Hypothalamus (tissue), 51 donors: ENCODE data around the gene SHISA2.

ENCODE experiments used
- DNase-seq, 51 donors: peaks; one replicate each; lab custom pipeline; 2025; lab: John Stamatoyannopoulos, UW

The SHISA2 gene

DNA sequence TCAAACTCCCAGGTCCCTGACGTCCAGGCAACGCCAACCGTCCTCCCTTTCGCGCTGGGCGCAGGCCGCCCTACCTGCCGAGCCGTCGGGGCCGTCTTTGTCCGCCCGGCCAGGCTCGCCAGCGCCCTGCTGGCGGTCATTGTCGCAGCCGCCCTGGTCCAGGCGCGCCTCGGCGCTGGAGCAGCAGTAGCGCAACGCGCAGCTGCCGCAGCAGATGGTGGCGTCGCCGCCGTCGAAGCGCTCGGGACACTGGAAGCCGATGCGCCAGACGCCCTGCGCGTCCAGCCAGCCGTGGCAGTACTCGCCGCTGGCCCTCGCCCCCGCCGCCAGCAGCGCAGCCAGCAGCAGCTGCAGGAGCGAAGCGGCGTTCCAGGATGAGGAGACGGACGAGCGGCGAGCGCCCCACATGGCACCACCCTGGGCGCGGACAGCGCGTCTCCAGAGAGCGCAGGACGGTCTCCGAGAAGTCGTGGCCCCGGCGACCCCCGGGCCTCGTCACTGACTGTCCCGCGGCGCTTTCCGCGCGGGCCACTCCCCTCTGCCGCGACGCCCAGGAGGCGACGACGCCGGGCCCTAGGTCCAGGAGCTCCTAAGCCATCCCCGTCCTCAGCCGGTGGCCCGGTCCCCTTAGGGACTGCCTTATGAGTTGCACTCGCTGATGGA is 1.1 kb downstream of the SHISA2 start:
- peak in 24 of 51 donors; percentile 5 to 61 (median 38) for DNase-seq

DNA sequence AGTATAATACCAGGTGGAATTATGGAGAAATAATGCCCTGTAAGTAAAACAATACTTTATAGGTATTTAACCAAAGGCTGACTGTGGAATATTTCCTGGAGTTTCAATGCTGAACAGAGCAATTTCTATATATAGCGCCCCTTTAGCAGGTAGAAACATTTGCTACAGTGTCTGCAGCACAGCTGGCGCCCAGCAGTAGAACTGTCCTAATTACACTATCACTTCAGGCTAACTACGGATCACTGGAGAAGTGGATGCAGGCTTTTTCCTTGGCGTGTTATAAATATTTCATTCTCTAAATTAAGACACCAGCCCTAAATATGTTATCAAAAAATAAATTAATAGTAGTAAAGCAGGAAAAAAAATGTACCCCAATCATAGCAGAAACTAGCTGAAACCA is 3.1 kb downstream of the SHISA2 start:
- DNase-seq: no peak

DNA sequence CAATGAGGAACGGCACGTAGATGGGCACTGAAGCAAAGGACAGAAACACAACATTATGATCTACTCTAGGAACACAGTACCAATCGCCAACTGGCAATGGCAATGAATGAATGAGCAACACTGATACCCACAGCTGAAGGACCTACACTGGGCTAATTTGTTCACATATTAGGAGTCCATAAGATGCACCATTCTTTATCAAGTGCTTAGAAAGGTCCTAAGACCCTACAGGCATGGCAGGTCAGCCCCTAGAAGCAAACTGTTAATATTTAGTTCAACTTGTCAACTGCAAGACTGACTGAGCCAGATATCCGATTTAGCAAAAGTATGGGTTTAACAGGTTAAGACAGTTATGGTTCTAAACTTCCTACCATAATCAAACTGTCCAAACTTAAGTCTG is 4.8 kb downstream of the SHISA2 start:
- no peak for DNase-seq

DNA sequence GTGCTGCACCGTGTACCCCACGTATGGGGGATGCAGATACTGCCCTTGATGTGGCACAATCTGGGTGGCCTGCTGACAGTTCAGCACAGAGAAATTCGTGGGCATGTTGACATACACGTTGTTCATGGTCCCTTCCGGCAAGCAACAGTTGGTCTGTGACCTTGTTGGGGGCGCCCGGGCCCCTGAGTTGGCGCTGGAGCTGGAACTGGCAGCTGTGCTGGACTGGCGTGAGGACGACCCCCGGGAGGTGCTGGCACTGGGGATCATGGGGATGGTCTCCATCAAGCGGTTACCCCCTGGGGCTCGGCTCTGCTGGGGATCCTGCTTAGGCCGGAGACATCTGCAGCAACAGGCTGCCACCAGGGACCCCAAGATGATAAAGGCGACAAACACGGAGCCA is 5.2 kb downstream of the SHISA2 start:
- no peak for DNase-seq

DNA sequence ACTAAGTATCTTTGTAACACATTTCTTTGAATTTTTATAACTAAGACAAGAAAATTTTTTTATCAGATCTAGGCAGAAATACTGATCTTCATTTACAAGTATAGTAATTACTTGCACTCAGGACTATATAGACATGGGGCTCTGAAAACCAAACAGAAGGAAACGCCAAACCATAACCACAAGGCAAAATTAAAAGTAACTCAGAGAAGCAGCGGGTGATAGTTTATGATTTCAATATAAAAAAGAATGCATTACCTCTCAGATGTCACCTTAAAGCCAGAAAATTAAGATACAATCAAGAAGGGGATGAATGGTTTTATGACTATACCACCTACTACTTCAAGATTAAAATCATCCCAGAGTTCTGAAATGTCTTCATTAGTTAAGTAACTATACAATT is 6.7 kb downstream of the SHISA2 start:
- no peak for DNase-seq

DNA sequence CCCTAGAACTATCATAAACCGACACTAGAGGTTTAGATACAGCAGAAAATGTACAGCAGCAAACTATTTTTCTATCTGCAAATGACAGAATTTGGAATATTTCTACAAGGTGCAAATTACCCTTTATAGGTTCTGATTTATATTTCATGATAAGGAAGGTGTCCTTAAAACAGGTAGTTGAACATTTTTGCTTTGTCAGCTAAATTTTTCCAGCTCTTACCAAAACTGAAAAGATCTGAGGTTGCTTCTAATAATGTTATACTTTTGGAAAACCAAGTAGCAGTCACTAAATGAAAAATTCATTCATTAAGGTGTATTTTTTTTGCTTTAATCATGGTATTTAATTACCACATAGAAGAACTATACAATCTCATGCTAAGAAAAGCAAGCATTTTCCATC is 9.0 kb downstream of the SHISA2 start:
- no peak for DNase-seq

DNA sequence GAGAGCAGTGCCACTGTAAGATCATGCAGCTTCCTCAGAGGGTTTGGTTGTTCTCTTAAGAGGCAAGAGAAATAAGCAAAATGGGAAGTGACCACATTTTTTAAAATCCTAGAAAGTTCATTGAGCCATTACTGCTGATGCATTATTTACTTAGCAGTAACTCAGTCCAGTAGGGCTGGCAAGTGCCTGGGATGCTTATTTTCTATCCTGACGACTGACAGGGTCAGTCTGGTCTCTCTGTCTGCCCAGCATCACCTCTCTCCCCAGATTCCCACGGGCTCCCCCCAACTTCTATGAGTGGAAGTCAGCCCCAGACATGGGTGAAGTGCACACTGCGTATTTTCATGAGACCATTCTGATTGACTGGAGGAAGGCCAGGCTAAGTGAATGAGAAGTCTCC is 10.4 kb downstream of the SHISA2 start:
- DNase-seq: no peak

DNA sequence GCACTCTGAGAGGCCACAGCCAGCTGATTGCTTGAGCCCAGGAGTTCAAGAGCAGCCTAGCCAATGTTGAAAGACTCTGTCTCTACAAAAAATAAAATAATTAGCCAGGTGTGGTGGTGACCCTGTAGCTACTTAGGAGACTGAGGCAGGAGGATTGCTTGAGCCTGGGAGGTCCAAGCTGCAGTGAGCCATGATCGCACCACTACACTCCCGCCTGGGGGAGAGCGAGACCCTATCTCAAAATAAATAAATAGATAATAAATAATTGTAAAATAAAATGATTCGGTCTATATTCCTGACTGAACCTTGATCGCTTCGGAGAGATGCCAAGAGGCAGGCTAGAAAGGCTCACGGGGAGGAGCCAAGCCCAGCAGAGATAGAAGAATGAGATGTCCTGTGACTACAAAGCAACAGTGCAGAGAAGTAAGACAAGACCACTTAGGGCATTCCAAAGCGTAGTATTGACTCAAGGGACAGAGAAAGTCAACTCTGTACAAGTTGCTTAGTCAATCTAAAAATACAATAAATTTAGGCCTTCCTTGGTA is 12.8 kb downstream of the SHISA2 start:
- no peak for DNase-seq

DNA sequence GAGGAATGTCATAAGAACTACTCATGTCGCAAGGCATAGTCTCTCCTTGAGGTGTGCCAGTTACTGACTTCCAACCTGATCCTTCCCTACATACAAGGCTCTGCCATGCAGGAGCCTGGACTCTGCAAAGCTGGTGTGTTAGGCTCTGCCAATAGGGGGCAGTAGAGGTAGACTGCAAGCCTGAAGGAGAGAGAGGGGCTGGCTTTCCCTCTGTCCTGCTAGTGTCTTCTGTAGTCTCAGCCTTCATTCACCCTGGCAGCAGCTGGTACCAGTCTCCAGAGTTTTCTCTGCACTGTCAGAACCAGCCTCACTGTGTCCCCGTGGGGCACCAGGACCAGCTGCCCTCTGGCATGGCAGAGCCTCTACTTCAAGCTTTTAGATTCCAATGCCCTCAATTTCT is 14.5 kb downstream of the SHISA2 start:
- DNase-seq: peak in 29 of 51 donors; percentile 9 to 80 (median 55)

DNA sequence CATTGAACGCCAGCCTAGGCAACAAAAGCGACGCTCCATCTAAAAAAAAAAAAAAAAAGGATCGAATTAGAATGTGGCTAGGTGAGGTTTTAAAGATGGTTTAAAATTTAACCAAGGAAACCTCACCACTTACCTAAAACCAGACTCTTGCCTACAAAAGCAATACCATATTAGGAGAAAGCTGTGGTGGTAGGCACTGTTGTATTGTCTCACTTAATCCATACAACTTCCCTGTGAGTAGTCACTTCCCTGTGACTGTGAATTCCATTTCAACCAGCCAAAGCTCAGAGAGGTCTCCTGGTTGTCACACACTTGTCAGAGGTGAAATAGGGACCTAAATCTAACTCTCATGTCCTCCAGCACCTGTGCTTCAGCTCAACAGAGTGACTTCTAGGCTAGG is 15.4 kb downstream of the SHISA2 start:
- DNase-seq: no peak

DNA sequence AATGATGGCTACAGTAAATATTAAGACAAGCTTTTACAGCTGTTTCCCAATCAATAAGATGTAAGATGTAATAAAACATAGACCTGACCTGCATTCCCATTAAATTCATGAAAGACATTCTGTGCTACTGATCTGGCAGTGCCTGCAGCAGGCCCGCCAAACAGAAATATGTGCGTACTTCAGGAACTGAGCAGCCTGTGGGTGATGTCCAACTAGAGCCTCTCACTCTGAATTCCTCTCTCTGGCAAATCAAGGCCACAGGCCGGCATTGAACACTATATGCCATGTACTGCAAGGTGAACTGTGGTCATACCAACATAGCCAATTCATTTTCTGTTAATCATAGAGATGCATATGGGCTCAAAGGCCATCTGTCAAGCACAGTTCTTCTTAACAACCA is 17.8 kb downstream of the SHISA2 start:
- DNase-seq: no peak

DNA sequence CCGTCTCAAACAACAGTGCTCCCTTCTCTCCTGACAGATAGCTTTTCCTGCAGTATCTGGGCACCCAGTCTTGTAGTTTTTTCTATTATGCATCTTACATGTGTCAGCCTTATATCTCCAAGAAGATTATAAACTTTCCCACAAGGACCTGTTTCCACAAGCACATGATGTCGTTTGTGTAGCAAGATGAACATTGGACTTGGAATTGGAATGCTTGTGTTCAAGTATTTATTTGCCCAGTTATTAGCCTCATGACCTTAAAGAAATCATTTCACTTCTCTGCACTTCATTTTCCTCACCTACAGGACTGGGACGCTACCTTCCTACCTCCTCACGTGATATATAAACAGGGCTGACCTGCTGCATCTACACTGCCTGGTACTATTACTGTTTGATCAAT is 21.5 kb downstream of the SHISA2 start:
- DNase-seq: no peak

DNA sequence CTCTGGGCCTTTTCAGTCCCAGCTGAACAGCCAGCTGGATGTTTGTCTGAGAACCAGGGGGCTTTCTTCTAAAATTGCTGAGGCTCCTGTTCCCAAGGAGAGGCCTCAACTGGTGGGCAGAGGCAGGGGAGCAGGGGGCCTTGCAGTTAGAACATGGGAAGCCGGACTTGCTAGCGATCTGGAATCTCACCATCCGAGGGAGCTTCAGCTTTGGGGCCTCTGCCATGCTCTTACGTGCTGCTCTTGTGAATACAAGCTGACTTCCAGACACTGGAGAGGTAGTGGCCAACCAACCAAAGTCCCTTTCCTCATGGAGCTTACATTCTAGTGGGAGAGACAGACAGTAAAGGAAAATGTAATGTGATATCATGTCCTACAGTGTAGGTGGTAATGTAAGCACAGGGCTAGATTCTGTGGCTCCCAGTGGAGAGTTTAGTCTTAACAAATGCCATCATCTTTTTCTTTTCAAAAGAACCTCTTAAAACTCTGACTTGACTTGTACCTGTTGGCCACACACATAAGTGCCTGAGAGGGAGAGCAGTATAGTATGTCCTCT is 22.2 kb downstream of the SHISA2 start:
- no peak for DNase-seq

DNA sequence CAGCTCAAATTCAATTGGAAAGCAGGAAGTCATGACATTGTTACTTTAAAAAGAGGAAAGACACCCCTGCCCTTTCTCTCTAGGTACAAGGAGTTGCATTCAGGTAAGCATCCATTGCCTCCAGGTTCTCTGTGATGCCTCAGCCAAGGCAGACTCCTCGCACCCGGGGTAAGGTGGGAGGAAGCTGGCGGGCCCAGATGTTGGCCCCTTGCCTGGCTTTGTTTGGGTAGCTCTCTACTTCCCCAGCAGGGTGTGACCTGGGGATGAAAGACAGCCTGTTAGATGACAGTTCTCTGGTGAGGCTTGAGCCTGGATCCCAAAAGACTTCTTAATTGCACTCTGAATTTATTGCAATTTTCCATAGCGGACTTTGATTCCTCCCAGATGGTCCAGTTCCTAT is 25.6 kb downstream of the SHISA2 start:
- no peak for DNase-seq

DNA sequence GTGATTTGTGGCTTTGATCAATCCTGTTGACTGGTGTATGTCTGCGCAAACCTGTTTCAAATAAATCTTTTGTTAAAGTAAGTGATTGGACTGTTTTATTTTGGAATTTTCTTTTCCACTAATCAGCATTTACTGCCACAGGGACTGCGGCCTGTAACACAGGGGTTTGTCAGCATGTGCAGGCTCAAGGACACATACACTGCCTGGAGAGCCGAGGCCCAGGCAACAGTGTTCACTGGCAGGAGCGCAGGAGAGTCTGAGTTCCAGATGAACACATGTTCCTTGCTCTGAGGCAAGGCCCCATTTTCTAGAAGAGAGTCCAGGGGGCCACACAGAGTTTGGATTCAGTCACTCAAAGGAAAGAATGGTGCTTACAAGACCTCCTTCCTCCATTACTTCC is 26.0 kb downstream of the SHISA2 start:
- DNase-seq: no peak

DNA sequence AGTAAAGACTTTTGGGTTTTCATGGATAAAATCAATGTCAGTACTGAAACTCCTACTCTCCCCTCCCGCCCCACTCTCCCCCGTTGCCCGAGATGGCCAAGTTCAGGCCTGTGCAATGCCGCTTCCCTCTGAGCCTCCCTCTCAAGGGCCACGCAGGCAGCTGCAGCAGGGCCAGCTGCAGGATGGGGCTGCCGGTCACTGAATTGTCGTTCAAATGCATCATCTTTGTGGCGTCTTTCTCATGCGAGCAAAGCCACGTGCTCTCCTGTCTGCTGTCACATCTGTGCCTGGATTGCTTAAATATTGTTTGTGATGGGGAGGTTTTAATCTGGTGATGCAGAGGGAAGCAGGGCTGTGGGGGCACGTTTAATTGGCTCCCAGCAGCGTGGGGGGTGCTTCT is 26.6 kb downstream of the SHISA2 start:
- DNase-seq: peak in 14 of 51 donors; percentile 14 to 62 (median 25)

DNA sequence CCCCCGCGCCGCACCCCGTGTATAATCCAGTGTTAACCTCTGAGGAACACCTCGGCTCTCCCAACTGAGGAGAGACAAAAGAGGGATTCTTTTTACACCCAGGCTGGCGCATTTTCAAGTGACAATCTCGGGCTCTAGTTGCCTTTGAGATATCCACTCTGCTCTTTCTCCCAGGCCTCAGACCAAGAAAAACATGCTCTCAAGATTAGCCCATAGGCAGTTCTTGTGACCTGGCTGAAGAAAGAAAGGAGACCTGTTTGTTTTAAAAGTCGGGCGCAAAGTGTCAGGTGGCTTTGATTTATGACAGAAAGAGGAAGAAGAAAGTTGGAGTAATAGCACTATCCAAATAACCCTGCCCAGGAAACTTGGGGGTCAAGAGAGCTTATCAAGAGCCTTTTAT is 27.3 kb downstream of the SHISA2 start:
- no peak for DNase-seq

DNA sequence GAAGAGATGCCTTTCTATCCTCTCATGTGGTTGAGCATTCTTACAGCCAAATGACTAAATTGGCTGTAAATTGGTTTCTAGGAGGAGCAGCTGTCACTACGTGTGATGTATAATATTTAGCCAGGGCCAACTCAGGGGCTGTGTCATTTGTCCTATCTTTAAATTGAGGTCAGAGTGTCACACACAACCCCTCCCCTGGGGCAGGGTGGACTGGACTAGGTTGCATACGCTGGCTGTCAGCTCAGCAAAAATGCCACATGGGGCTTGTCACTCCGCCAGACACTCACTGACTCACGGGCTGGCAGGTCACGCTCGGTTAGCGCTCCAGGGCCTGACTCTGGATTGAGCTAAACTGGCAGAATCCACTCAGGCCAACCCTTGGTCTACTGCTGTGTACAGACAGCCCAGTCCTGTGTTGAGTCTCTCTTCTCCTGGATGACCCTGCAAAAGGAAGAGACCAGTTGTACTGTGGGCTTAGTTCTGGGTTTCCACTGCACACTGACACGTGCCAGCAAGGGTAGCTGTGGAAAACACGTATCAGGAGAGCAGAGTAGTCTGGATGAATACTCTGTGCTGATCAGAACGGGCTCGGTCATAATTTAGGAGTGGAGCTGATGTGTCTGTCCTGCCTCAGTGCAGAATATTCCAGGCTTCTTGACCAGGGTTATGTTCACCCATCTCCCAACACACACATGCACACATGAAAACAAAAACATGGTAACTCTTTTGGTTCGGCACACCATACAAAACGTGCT is 29.1 kb downstream of the SHISA2 start:
- peak in 3 of 51 donors; percentile 3 to 34 (median 15) for DNase-seq

DNA sequence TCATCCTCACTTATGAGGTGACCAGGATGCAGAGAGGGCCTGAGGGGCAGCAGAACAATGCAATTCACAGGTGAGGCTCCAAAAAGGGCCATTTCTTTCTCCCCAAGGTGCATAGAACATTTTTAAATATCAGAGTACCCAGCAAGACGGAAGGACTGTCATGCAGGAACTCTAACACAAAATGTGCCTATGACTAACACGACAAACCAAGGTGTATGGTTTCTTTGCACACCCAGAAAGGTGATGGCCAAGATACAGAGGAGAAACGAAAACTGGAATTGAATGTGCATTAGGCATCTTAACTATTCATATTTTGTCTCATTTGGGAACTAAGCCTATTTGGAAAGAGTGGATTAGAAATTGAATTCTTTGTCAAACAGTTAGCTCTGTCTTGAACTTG is 29.9 kb downstream of the SHISA2 start:
- DNase-seq: no peak

DNA sequence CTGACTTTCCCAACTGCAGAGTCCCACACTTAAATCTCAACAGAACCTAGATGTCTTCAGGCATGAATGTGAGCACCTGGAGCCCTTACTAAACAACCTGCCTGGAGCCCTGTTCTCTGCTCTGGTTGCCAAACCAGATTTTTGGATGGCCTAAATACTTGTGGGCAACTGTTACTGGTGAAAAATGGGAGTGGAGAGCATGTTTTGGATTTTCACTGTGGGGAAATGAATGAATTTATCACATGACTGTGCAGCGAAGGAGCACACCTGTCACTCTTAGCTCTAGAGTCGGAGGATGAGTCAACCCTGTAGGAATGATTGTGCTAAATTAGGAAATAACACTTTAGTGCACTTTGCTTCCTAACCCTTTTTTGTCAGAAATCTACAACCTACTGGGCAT is 30.3 kb downstream of the SHISA2 start:
- DNase-seq: peak in 1 of 51 donors; percentile 16

DNA sequence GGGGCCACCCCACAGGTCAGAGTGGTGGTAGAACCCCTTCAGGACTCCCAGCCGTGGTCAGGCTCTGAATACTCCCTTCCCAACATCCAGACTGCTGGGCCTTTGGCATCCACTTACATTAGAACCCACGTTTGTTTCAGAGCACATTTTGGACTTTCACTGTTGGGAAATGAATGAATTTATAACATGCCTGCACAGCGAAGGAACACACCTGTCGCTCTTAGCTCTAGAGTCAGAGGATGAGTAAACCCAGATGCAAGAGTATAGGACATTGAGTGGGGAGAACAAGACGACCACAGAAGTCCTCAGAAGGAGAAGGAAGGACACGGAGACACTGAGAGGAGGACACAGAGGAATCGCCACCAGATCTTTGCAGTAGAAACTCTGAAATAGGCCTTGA is 30.9 kb downstream of the SHISA2 start:
- no peak for DNase-seq
